ENCODE measurements around the gene DGKG.

The DGKG gene

DNA sequence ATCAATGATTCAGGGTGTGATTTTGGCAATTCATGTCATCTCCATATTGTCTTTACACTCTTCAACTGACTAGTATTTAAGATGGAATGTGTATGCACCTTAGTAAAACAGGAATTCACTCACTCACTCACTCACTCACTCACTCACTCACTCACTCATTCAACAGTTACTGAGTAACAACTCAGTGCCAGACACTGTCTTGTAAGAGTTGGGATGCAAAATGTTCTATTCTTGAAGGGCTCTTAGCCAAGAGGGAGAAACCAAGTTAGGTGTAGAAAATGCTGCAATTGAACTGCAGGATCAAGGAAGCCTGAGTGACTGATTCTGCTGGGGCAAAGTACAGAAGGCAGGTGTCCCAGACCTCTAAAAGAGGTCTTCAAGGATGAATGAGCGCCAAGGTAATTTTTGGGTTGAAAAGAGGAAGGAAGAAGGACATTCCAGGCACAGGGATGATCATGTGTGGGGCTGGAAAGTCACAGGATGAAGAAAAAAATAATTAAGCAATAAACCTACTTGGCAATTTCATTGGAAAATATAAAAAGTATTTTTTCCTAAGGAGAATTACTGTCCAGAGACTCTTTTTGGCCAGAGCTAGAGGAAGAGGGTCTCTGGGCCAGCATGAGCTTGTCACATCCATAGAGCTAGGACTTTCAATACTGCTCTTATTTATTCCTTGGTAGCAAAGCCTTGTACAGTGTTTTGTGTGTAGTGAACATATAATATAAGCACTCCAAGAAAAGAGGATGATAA lies 194.2 kb downstream of the DGKG start:
- DNase-seq (ENCODE audit: extremely low read depth, low read depth), result no peak
- TF ChIP-seq, protein P1, sequence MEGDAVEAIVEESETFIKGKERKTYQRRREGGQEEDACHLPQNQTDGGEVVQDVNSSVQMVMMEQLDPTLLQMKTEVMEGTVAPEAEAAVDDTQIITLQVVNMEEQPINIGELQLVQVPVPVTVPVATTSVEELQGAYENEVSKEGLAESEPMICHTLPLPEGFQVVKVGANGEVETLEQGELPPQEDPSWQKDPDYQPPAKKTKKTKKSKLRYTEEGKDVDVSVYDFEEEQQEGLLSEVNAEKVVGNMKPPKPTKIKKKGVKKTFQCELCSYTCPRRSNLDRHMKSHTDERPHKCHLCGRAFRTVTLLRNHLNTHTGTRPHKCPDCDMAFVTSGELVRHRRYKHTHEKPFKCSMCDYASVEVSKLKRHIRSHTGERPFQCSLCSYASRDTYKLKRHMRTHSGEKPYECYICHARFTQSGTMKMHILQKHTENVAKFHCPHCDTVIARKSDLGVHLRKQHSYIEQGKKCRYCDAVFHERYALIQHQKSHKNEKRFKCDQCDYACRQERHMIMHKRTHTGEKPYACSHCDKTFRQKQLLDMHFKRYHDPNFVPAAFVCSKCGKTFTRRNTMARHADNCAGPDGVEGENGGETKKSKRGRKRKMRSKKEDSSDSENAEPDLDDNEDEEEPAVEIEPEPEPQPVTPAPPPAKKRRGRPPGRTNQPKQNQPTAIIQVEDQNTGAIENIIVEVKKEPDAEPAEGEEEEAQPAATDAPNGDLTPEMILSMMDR (IDR thresholded peaks at IDR 0.05; ENCODE audit: low read depth, low read length), result no peak

DNA sequence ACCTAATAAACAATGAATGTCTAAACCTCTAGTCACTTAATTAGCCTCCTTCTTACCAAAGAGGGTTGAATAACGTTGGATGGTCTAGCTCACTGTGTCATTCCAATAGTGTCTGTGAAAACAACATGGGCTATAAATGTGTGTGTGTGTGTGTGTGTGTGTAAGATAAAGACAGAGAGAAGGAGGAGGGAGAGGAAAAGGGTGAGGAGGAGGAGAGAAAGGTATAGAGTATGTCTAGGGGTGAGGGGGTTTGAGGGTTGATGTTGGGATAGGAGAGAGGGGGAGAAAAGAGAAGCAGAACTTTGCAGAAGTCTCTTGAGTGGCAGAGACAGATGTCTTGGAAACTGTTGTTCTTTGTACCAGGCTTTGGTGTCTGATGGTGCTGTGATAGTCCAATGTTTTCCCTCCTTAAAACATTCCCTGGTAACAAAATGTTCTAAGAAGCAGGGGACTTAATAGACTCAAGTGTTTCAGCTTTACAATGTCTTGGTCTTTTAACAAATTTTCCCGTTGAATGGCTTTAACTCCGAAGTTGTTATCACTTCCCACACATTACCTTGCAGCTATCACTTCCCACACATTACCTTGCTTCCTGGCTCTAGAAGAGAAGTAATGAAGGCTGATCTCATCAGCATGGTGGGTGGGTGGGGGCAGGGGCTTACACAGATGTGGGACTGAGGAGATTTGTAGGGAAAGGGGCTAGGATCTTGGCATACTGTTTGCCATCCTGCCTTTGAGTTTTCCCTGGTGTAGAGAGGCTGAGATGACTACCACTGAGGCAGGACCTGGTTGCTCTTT lies 195.3 kb downstream of the DGKG start:
- TF ChIP-seq, protein P1 (IDR thresholded peaks at IDR 0.05; ENCODE audit: low read depth, low read length), result no peak
- DNase-seq (ENCODE audit: extremely low read depth, low read depth), result no peak

- TF ChIP-seq, protein P1 (IDR thresholded peaks at IDR 0.05; ENCODE audit: low read depth, low read length), result no peak
- DNase-seq (ENCODE audit: extremely low read depth, low read depth), result no peak
These were observed 196.0 kb downstream of the DGKG start for GRCh38 chr3:186166036-186166435.

GRCh38 chr3:186165331-186165730 lies 196.7 kb downstream of the DGKG start:
- no peak for DNase-seq (ENCODE audit: extremely low read depth, low read depth)
- TF ChIP-seq, protein P1 (IDR thresholded peaks at IDR 0.05; ENCODE audit: low read depth, low read length), result no peak

GRCh38 chr3:186164696-186165095 lies 197.3 kb downstream of the DGKG start:
- TF ChIP-seq, protein P1 (IDR thresholded peaks at IDR 0.05; ENCODE audit: low read depth, low read length), result no peak
- DNase-seq (ENCODE audit: extremely low read depth, low read depth), result no peak

DNA sequence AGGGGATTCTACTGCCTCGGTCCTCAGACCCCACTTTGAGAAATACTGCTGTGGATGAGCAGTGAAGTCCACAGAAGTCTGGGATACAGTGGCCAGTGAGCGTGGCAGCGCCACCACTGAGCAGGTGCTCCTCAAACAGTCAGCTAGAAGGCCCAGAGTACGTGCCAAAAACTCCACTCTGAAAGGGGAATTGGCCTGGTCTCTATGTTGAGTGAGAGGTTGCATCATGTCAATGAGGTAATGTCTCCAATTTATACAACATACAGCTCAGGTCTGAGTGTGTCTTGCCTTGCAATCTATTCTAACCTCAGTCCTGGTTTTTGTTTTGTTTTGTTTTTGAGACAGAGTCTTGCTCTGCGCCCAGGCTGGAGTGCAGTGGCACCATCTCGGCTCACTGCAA lies 199.8 kb downstream of the DGKG start:
- TF ChIP-seq, protein P1 (IDR thresholded peaks at IDR 0.05; ENCODE audit: low read depth, low read length), result no peak
- no peak for DNase-seq (ENCODE audit: extremely low read depth, low read depth)

DNA sequence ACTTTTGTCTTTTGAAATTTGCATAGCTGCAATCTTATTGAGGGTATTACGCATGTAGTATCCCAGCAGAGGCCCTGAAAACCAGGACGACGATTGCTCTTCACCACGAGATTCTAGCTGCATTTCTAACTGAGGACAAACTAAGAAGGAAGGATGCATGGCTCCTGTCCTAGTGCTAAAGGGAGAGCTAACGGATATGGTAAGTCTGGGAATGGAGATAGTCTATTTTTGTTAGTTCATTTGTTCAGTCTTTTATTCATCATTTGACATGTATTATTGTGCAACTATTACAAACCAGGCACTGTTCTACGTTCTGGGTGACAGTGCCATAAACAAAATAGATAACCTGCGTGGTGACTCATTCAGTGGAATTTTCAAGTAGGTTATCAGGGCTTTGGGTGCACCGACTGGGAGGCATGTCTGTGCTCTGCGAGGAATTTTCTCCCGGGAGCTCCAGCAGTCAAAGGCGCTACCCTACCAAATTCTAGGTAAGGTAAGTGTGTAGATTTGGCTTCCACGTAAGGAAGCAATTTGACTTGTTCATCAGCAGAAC lies 201.3 kb downstream of the DGKG start:
- TF ChIP-seq, protein P1 (IDR thresholded peaks at IDR 0.05; ENCODE audit: low read depth, low read length), result no peak

More for the DNA sequence above, 201.3 kb downstream of the DGKG start:
- no peak for DNase-seq (ENCODE audit: extremely low read depth, low read depth)

Data from AG09319 (cell line).